ENCODE measurements around the gene ESYT2. TPM values are rescaled to one million over a fixed set of nuclear protein-coding genes. Genes with fewer than 3 reads are reported as not detected.

Gene ESYT2
- total RNA-seq, 5 donors from 2014 or later (not counting 1 experiment from before 2014, with no cell fraction given), result 99.0 to 122 (median 116) TPM

GRCh38 chr7:158743219-158743618 is 86.1 kb downstream of the ESYT2 start:
- Mint-ChIP-seq H3K9me3 (no peaks in the 10 kb centered on the region), H3K4me3 (no peak overlapping the region), H3K4me1 (peaks cover 0 to 8% (median 6%) of the 10 kb centered on the region in 3 donors), H3K36me3 (peaks cover 54% of the 10 kb centered on the region), H3K27ac (peak overlapping the region in 1 of 2 donors; percentile 16), H3K27me3 (no peaks in the 10 kb centered on the region)
- H3K4me1 ChIP-seq (ENCODE audit: control insufficient read depth in 1 of 2, extremely low read depth in 1 of 2, insufficient read depth in 2 of 2, low read length in 2 of 2), result no peaks in the 10 kb centered on the region
- CTCF ChIA-PET, result interaction anchor here in 1 of 2 donors (0.6 kb wide), 1 partner anchor 88 kb away, joined by 4 read pairs; no protein-coding TSS in a partner anchor
- POLR2A ChIA-PET, result no interaction called here
- no peaks in the 10 kb centered on the region for H3K27me3 ChIP-seq (replicated peaks in 1 of 2; ENCODE audit: control insufficient read depth in 2 of 2, extremely low read depth in 1 of 2, insufficient read depth in 2 of 2, low read length in 1 of 2)
- no peaks in the 10 kb centered on the region for H3K9me3 ChIP-seq
- no peak overlapping the region for H3K27ac ChIP-seq (ENCODE audit: low read length)
- DNase-seq (no peak), ATAC-seq (replicated peaks in 1 of 4) (no peak)
- H3K36me3 ChIP-seq (ENCODE audit: control insufficient read depth in 2 of 2, extremely low read depth in 1 of 2, insufficient read depth in 1 of 2, low read length in 1 of 2), result peaks cover 26 to 85% of the 10 kb centered on the region in 2 donors
- no peak overlapping the region for H3K4me3 ChIP-seq (ENCODE audit: control insufficient read depth in 1 of 2, extremely low read depth in 1 of 2, low read length in 1 of 2)
- WGBS (ENCODE audit: insufficient coverage), result 95% methylated on average over 13 of the region's 17 CpGs

- peaks cover 53% of the 10 kb centered on the region for H3K36me3 Mint-ChIP-seq
- ChIA-PET POLR2A (no interaction called here), CTCF (interaction anchor here in 1 of 2 donors (0.6 kb wide), 1 partner anchor 9 kb away, joined by 3 read pairs; no protein-coding TSS in a partner anchor)
- ATAC-seq (replicated peaks in 1 of 4), result no peak
- WGBS (ENCODE audit: insufficient coverage), result 95% methylated on average over 6 of the region's 19 CpGs
- H3K27ac ChIP-seq (ENCODE audit: low read length), result no peak overlapping the region
- no peaks in the 10 kb centered on the region for H3K27me3 ChIP-seq (replicated peaks in 1 of 2; ENCODE audit: control insufficient read depth in 2 of 2, extremely low read depth in 1 of 2, insufficient read depth in 2 of 2, low read length in 1 of 2)
- H3K4me3 Mint-ChIP-seq, result no peak overlapping the region
- DNase-seq, result no peak
- H3K4me1 Mint-ChIP-seq, result peaks cover 0 to 8% (median 6%) of the 10 kb centered on the region in 3 donors
- H3K27ac Mint-ChIP-seq, result peak overlapping the region in 1 of 2 donors; percentile 29
- H3K36me3 ChIP-seq (ENCODE audit: control insufficient read depth in 2 of 2, extremely low read depth in 1 of 2, insufficient read depth in 1 of 2, low read length in 1 of 2), result peaks cover 31 to 84% of the 10 kb centered on the region in 2 donors
- H3K27me3 Mint-ChIP-seq, result no peaks in the 10 kb centered on the region
- H3K9me3 ChIP-seq, result no peaks in the 10 kb centered on the region
- no peaks in the 10 kb centered on the region for H3K4me1 ChIP-seq (ENCODE audit: control insufficient read depth in 1 of 2, extremely low read depth in 1 of 2, insufficient read depth in 2 of 2, low read length in 2 of 2)
- no peaks in the 10 kb centered on the region for H3K9me3 Mint-ChIP-seq
- H3K4me3 ChIP-seq (ENCODE audit: control insufficient read depth in 1 of 2, extremely low read depth in 1 of 2, low read length in 1 of 2), result no peak overlapping the region
These were observed 87.1 kb downstream of the ESYT2 start for GRCh38 chr7:158742065-158742821.

DNA sequence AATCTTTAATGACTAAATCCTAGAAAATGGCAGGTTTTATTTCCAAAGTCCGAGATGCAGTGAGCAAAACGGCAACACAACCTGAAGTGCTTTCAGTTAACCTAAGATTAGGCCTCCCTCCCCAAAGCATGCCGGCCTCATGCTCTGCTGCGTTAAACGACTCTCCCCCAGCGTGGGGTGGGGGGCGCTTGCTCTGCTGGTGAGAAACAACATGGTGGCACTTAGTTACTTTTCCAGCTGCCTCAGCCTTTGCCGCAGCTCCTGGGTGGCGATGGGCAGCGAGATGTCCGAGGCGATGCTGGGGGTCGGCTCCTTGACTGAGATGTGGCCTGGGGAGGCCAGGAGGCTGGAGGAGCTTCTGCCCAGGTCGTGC is 88.0 kb downstream of the ESYT2 start:
- Histone ChIP-seq H3K27me3 (replicated peaks in 1 of 2; ENCODE audit: control insufficient read depth in 2 of 2, extremely low read depth in 1 of 2, insufficient read depth in 2 of 2, low read length in 1 of 2) (no peaks in the 10 kb centered on the region), H3K4me3 (ENCODE audit: control insufficient read depth in 1 of 2, extremely low read depth in 1 of 2, low read length in 1 of 2) (no peak overlapping the region), H3K27ac (ENCODE audit: low read length) (no peak overlapping the region), H3K9me3 (no peaks in the 10 kb centered on the region), H3K4me1 (ENCODE audit: control insufficient read depth in 1 of 2, extremely low read depth in 1 of 2, insufficient read depth in 2 of 2, low read length in 2 of 2) (no peaks in the 10 kb centered on the region), H3K36me3 (ENCODE audit: control insufficient read depth in 2 of 2, extremely low read depth in 1 of 2, insufficient read depth in 1 of 2, low read length in 1 of 2) (peaks cover 31 to 85% of the 10 kb centered on the region in 2 donors)
- H3K36me3 Mint-ChIP-seq, result peaks cover 56% of the 10 kb centered on the region
- H3K27me3 Mint-ChIP-seq, result no peaks in the 10 kb centered on the region
- ATAC-seq (replicated peaks in 1 of 4) (no peak), DNase-seq (no peak)
- H3K27ac Mint-ChIP-seq, result peak overlapping the region in 1 of 2 donors; percentile 80
- H3K4me3 Mint-ChIP-seq, result no peak overlapping the region
- POLR2A ChIA-PET, result no interaction called here
- CTCF ChIA-PET, result no interaction called here
- 98% methylated on average over 13 of the region's 14 CpGs for WGBS (ENCODE audit: insufficient coverage)
- no peaks in the 10 kb centered on the region for H3K9me3 Mint-ChIP-seq
- H3K4me1 Mint-ChIP-seq, result peaks cover 0 to 8% (median 6%) of the 10 kb centered on the region in 3 donors

DNA sequence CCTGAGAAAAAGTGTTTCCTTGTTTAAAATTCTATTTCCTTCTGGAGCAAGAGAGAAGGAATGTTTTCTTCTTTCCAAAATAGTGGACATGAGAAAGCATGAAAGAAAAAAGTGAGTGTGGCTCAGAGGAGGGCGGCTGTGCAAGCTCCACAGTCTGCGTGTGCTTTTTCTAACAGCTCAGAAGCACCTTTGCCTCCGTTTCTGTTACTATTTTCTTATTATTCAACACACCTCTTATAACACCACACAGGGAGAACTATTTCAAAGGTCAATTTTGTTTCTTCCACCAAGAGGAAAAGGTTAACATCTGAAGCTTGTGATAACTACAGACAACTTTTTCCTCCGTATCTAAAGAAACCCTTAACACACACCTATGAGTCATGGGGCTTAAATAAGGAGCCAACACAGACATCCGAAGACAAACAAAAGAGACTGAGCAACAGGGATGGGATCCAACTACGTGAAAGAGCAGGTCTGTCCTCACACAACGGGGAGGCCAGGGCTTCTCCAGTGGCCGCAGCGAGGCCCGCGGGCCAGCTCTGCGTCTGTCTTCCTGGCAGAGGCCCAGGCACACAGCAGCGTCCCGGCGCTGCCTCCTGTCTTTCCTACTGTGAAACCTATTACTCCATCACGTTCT is 88.5 kb downstream of the ESYT2 start:
- H3K27ac ChIP-seq (ENCODE audit: low read length), result no peak overlapping the region
- peaks cover 29 to 86% of the 10 kb centered on the region in 2 donors for H3K36me3 ChIP-seq (ENCODE audit: control insufficient read depth in 2 of 2, extremely low read depth in 1 of 2, insufficient read depth in 1 of 2, low read length in 1 of 2)
- DNase-seq, result no peak
- no peak overlapping the region for H3K4me3 ChIP-seq (ENCODE audit: control insufficient read depth in 1 of 2, extremely low read depth in 1 of 2, low read length in 1 of 2)
- H3K4me3 Mint-ChIP-seq, result no peak overlapping the region
- H3K4me1 Mint-ChIP-seq, result peaks cover 0 to 8% (median 6%) of the 10 kb centered on the region in 3 donors
- 92% methylated on average over 14 of the region's 16 CpGs for WGBS (ENCODE audit: insufficient coverage)
- H3K36me3 Mint-ChIP-seq, result peaks cover 60% of the 10 kb centered on the region
- H3K9me3 Mint-ChIP-seq, result no peaks in the 10 kb centered on the region
- H3K4me1 ChIP-seq (ENCODE audit: control insufficient read depth in 1 of 2, extremely low read depth in 1 of 2, insufficient read depth in 2 of 2, low read length in 2 of 2), result no peaks in the 10 kb centered on the region
- H3K27me3 Mint-ChIP-seq, result no peaks in the 10 kb centered on the region
- ChIA-PET POLR2A (no interaction called here), CTCF (no interaction called here)
- H3K27me3 ChIP-seq (replicated peaks in 1 of 2; ENCODE audit: control insufficient read depth in 2 of 2, extremely low read depth in 1 of 2, insufficient read depth in 2 of 2, low read length in 1 of 2), result no peaks in the 10 kb centered on the region
- no peaks in the 10 kb centered on the region for H3K9me3 ChIP-seq
- ATAC-seq (replicated peaks in 1 of 4), result peak in 1 of 4 experiments; percentile 62
- peak overlapping the region; percentile 80 to 90 for H3K27ac Mint-ChIP-seq

DNA sequence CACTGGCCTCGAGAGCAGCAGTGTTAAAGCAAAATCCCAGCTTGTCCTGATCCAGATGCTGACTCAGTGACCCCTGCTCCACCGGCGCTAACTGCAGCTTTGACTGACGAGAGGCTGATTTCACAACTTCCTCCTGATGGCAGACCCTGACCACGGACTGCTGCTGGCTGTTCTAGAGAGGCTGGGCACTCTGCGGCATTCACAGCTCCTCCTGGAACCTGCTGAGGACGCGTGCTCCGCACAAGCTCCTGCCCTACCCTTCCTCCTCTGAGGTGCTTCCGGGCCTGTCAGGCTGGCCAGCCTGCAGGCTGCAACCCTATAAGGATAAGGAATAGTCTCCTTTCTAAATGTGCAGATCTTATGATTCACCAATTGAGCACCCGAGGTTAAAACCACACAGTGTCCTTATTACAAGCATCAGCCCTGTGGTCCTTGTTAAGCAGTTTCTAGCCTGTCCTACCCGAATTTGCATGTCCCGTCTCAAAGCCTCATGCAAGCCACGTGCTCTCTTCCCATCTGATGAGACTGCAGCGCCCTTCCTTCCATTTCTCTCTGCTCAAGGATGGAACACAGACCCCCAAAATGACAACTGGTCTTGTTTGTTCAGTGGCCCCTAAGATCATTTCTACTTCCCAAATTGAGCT is 89.2 kb downstream of the ESYT2 start:
- H3K36me3 ChIP-seq (ENCODE audit: control insufficient read depth in 2 of 2, extremely low read depth in 1 of 2, insufficient read depth in 1 of 2, low read length in 1 of 2), result peaks cover 29 to 86% of the 10 kb centered on the region in 2 donors
- H3K9me3 ChIP-seq, result no peaks in the 10 kb centered on the region
- H3K4me1 ChIP-seq (ENCODE audit: control insufficient read depth in 1 of 2, extremely low read depth in 1 of 2, insufficient read depth in 2 of 2, low read length in 2 of 2), result no peaks in the 10 kb centered on the region
- H3K27ac ChIP-seq (ENCODE audit: low read length), result no peak overlapping the region
- ChIA-PET CTCF (no interaction called here), POLR2A (no interaction called here)
- no peaks in the 10 kb centered on the region for H3K27me3 Mint-ChIP-seq
- DNase-seq (peak in 1 of 35 experiments; percentile 10), ATAC-seq (replicated peaks in 1 of 4) (no peak)
- 69% methylated on average over 15 of the region's 15 CpGs for WGBS (ENCODE audit: insufficient coverage)
- no peaks in the 10 kb centered on the region for H3K9me3 Mint-ChIP-seq
- H3K27me3 ChIP-seq (replicated peaks in 1 of 2; ENCODE audit: control insufficient read depth in 2 of 2, extremely low read depth in 1 of 2, insufficient read depth in 2 of 2, low read length in 1 of 2), result no peaks in the 10 kb centered on the region
- no peak overlapping the region for H3K4me3 ChIP-seq (ENCODE audit: control insufficient read depth in 1 of 2, extremely low read depth in 1 of 2, low read length in 1 of 2)
- H3K36me3 Mint-ChIP-seq, result peaks cover 60% of the 10 kb centered on the region
- H3K4me3 Mint-ChIP-seq, result no peak overlapping the region
- H3K27ac Mint-ChIP-seq, result peak overlapping the region; percentile 80 to 90
- peaks cover 0 to 8% (median 6%) of the 10 kb centered on the region in 3 donors for H3K4me1 Mint-ChIP-seq

- Mint-ChIP-seq H3K9me3 (no peaks in the 10 kb centered on the region), H3K36me3 (peaks cover 62% of the 10 kb centered on the region), H3K27me3 (no peaks in the 10 kb centered on the region), H3K4me3 (no peak overlapping the region), H3K27ac (peak overlapping the region in 1 of 2 donors; percentile 56), H3K4me1 (peaks cover 0 to 8% (median 6%) of the 10 kb centered on the region in 3 donors)
- H3K4me3 ChIP-seq (ENCODE audit: control insufficient read depth in 1 of 2, extremely low read depth in 1 of 2, low read length in 1 of 2), result no peak overlapping the region
- DNase-seq, result no peak
- no peaks in the 10 kb centered on the region for H3K9me3 ChIP-seq
- CTCF ChIA-PET, result no interaction called here
- no peaks in the 10 kb centered on the region for H3K27me3 ChIP-seq (replicated peaks in 1 of 2; ENCODE audit: control insufficient read depth in 2 of 2, extremely low read depth in 1 of 2, insufficient read depth in 2 of 2, low read length in 1 of 2)
- ATAC-seq (replicated peaks in 1 of 4), result no peak
- no peaks in the 10 kb centered on the region for H3K4me1 ChIP-seq (ENCODE audit: control insufficient read depth in 1 of 2, extremely low read depth in 1 of 2, insufficient read depth in 2 of 2, low read length in 2 of 2)
- peaks cover 33 to 90% of the 10 kb centered on the region in 2 donors for H3K36me3 ChIP-seq (ENCODE audit: control insufficient read depth in 2 of 2, extremely low read depth in 1 of 2, insufficient read depth in 1 of 2, low read length in 1 of 2)
- H3K27ac ChIP-seq (ENCODE audit: low read length), result no peak overlapping the region
- POLR2A ChIA-PET, result no interaction called here
- WGBS (ENCODE audit: insufficient coverage), result 97% methylated on average over 7 of the region's 15 CpGs
These were observed 90.5 kb downstream of the ESYT2 start for GRCh38 chr7:158738841-158739240.

Measured in T-cell (primary cell).